C4-2B (cell line): ENCODE results near the gene ZBTB18.
A peak's percentile ranks its signal among the peaks of the same experiment; 100 is the strongest.

Source experiments
- H3K27ac ChIP-seq: fragments of 450-650 bp; 2 replicates; pipeline ENCODE4 v1.5.1; 2017
- ZFX ChIP-seq: fragments of 450-650 bp; IDR thresholded peaks from 2 replicates; pipeline ENCODE4 v1.6.1; 2017
- TF ChIP-seq, protein P1 (sequence below): fragments of 450-650 bp; conservative IDR thresholded peaks from 2 replicates; pipeline ENCODE4 v1.5.1; 2017; ENCODE audit warnings: mild to moderate bottlenecking

The ZBTB18 gene

DNA sequence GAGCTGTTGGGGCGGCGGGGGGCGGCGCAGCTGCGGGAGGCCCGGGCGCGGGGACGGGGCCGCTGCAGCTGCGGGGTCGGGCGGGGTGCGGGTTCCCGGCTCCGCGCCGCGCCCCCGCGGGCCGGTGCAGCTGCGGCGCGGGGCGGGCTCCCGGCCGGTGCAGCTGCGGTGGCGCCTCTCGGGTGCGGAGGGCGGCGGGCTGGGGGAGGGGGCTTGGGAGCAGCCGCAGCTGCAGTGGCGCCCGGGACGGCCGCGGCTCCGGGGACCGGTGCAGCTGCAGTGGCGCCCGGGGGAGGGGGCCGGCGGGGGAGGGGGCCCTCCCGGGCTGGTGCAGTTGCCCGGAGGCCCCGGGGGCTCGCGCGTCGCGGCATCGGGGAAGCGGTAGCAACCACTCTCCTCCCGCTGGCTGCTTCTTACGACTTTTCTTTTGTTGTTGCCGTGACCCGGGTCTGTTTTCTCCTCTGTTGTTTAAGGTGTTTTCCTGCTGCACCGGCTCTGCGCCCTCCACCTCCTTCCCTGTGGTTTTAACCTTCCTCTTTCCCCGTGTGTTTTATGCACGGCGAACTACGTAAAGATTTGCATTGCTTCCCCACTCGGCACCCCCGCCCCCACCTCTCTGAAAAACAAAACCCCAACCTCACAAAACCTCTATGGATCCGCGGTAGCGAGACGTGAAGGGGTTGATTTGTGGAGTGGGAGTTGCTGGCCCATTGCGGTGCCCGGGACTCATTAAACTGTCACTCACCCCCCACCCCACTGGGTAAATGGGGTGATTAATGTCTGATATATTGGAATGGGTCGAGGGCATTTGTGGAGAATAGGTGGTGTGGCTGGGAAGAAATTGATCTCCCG is 1.7 kb upstream of the ZBTB18 start:
- TF ChIP-seq, protein P1, sequence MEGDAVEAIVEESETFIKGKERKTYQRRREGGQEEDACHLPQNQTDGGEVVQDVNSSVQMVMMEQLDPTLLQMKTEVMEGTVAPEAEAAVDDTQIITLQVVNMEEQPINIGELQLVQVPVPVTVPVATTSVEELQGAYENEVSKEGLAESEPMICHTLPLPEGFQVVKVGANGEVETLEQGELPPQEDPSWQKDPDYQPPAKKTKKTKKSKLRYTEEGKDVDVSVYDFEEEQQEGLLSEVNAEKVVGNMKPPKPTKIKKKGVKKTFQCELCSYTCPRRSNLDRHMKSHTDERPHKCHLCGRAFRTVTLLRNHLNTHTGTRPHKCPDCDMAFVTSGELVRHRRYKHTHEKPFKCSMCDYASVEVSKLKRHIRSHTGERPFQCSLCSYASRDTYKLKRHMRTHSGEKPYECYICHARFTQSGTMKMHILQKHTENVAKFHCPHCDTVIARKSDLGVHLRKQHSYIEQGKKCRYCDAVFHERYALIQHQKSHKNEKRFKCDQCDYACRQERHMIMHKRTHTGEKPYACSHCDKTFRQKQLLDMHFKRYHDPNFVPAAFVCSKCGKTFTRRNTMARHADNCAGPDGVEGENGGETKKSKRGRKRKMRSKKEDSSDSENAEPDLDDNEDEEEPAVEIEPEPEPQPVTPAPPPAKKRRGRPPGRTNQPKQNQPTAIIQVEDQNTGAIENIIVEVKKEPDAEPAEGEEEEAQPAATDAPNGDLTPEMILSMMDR, result no peak
- TF ChIP-seq ZFX, result no peak
- H3K27ac ChIP-seq, result peak overlapping the region; percentile 42

GRCh38 chr1:244050014-244050834 is 859 bp upstream of the ZBTB18 start:
- TF ChIP-seq, protein P1, result no peak
- TF ChIP-seq ZFX, result no peak

GRCh38 chr1:244052016-244052727 is 1.1 kb downstream of the ZBTB18 start:
- H3K27ac ChIP-seq, result no peak overlapping the region

More at GRCh38 chr1:244050014-244050834, 859 bp upstream of the ZBTB18 start:
- no peak overlapping the region for H3K27ac ChIP-seq

DNA sequence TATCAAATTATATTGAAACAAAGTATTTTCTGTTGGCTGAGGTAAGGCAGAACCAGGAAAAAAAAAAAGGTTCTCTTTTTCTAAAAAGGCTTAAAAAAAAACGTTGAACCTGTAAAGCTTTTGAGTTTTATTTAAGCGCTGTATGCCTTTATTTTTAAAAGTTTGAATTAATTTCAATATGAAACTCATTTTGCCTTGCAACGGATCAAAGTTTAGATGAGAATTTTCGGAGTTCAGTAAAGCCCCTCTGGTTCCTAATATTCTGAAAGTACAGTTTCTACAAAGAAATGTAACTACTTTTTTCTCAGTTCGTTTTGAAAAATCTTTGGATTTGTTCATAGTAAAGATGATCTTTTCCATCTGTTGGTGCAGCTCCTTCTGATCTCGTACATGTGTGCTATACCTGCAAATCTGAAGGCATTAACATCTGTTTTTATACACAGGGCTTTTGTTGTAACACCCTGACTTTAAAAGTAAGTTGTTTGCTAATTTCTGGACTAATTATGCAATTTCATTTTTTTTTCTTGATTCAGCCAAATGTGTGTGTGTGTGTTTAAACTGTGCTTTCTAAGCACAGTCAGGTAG is 1.7 kb downstream of the ZBTB18 start:
- H3K27ac ChIP-seq, result no peak overlapping the region
- no peak for TF ChIP-seq ZFX
- TF ChIP-seq, protein P1, result no peak

More at GRCh38 chr1:244052016-244052727, 1.1 kb downstream of the ZBTB18 start:
- no peak for TF ChIP-seq ZFX
- TF ChIP-seq, protein P1, result no peak

GRCh38 chr1:244053831-244054230 is 2.7 kb downstream of the ZBTB18 start:
- H3K27ac ChIP-seq, result no peak overlapping the region
- TF ChIP-seq ZFX, result no peak
- TF ChIP-seq, protein P1, result no peak

- H3K27ac ChIP-seq, result no peak overlapping the region
Measured at GRCh38 chr1:244054247-244054923, 3.3 kb downstream of the ZBTB18 start.

More at GRCh38 chr1:244054247-244054923, 3.3 kb downstream of the ZBTB18 start:
- TF ChIP-seq, protein P1, result no peak
- TF ChIP-seq ZFX, result no peak
